ENCODE data around the gene PTPN7. TPM values are rescaled to one million over a fixed set of nuclear protein-coding genes. Genes with fewer than 3 reads are reported as not detected.

PTPN7 gene
- 1.3 TPM for total RNA-seq (ENCODE audit: unreplicated experiment)
- long read RNA-seq, partial matches to known transcripts = 0 of 1 reads
- long read RNA-seq, other reads (novel, unspliced or antisense) = 1 of 1 reads

DNA sequence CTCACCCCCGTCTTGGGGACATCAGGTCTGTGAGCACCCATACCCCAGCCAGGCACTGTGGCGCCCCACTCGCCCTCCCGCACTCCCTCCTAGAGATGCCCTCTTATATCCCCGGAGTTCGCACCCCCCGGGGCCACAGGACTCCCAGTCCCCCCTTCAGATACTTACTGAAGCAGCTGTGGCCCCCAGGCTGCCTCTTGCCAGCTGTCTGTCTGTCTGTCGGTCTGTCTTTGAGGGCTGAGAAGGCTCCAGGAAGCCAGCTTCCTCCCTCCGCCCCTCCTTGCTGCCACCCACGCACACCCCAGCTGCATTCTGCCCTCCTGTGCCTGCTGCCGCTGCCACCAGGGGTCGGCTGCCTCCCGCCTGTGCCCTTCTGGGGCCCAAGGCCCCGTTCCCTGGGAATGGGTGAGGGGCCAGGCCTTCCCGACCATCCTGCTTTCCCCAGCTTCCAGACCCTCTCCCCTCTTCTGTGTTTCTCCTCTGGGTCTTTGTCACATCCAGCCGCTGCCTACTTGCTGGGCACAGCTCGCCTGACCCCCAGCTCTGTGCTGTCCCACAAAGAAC, at the start of gene PTPN7:
PTPN7 (minus strand) TSS at position 226 of the 564 bp plus-strand sequence. CDS start 1,200 bp downstream, outside the sequence.
- Mint-ChIP-seq H3K9me3 (ENCODE audit: unreplicated experiment) (no peaks in the 10 kb centered on the region), H3K27me3 (ENCODE audit: unreplicated experiment) (peaks cover 7% of the 10 kb centered on the region), H3K4me3 (ENCODE audit: unreplicated experiment) (no peak within 1 kb of the TSS), H3K27ac (ENCODE audit: unreplicated experiment) (no peak within 1 kb of the TSS), H3K36me3 (ENCODE audit: low read depth, unreplicated experiment) (no peaks in the 10 kb centered on the region), H3K4me1 (ENCODE audit: unreplicated experiment) (peaks cover 21% of the 10 kb centered on the region)
- DNase-seq (ENCODE audit: low spot score) = no peak
- TF ChIP-seq, protein P1, sequence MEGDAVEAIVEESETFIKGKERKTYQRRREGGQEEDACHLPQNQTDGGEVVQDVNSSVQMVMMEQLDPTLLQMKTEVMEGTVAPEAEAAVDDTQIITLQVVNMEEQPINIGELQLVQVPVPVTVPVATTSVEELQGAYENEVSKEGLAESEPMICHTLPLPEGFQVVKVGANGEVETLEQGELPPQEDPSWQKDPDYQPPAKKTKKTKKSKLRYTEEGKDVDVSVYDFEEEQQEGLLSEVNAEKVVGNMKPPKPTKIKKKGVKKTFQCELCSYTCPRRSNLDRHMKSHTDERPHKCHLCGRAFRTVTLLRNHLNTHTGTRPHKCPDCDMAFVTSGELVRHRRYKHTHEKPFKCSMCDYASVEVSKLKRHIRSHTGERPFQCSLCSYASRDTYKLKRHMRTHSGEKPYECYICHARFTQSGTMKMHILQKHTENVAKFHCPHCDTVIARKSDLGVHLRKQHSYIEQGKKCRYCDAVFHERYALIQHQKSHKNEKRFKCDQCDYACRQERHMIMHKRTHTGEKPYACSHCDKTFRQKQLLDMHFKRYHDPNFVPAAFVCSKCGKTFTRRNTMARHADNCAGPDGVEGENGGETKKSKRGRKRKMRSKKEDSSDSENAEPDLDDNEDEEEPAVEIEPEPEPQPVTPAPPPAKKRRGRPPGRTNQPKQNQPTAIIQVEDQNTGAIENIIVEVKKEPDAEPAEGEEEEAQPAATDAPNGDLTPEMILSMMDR (IDR thresholded peaks at IDR 0.05; ENCODE audit: unreplicated experiment) = no peak

DNA sequence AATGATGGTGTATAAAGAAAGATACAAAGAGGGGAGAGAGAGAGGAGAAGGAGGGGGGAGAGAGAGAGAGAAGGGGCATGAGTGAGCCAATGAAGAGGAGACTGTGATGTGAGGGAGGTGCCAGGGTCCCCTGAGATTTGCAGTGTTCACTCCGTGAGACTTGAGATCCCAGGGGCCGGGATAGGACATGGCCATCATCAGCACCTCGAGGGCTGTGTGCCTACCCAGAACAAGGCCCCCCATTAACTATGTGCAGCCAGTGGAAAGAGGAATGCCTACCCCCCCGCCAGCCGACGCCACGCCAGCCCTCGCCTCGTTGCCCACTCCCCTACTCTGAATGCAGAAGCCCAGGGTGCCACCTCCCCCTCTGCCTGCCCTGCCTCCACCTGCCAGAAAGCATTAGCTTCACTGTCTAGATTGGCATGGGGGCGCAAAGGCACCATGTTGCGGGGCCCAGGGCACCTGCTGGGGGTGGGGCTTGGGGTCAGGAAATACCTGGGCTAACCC, 48.0 kb upstream of the PTPN7 start:
- Mint-ChIP-seq H3K27me3 (ENCODE audit: unreplicated experiment) (peaks cover 9% of the 10 kb centered on the region), H3K36me3 (ENCODE audit: low read depth, unreplicated experiment) (no peaks in the 10 kb centered on the region), H3K27ac (ENCODE audit: unreplicated experiment) (no peak overlapping the region), H3K4me3 (ENCODE audit: unreplicated experiment) (no peak overlapping the region), H3K4me1 (ENCODE audit: unreplicated experiment) (no peaks in the 10 kb centered on the region), H3K9me3 (ENCODE audit: unreplicated experiment) (no peaks in the 10 kb centered on the region)
- TF ChIP-seq, protein P1 (IDR thresholded peaks at IDR 0.05; ENCODE audit: unreplicated experiment) = no peak
- DNase-seq (ENCODE audit: low spot score) = no peak

DNA sequence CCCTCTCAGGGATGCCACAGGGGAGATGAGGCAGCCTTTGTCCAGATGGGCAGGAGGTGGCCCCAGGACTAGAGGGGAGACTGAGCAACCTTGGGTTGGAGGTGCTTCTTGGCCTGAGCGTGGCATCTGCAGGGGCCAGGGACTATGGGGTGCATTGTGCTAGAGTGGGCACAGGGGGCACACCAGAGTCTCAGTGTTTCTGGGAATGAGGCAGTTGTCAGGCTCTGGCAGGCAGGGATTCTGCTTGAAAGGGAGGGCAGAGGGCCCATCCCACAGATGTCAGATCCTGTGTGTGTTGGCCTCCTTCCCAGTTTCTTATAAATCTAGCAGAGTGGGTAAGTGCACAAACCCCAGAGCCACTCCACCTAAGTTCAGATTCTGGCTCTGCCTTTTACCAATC, 46.9 kb upstream of the PTPN7 start:
- Mint-ChIP-seq H3K4me3 (ENCODE audit: unreplicated experiment) (no peak overlapping the region), H3K36me3 (ENCODE audit: low read depth, unreplicated experiment) (no peaks in the 10 kb centered on the region), H3K27ac (ENCODE audit: unreplicated experiment) (no peak overlapping the region), H3K27me3 (ENCODE audit: unreplicated experiment) (peaks cover 6% of the 10 kb centered on the region), H3K9me3 (ENCODE audit: unreplicated experiment) (no peaks in the 10 kb centered on the region), H3K4me1 (ENCODE audit: unreplicated experiment) (no peaks in the 10 kb centered on the region)
- TF ChIP-seq, protein P1 (IDR thresholded peaks at IDR 0.05; ENCODE audit: unreplicated experiment) = peak; percentile 27
- no peak for DNase-seq (ENCODE audit: low spot score)

DNA sequence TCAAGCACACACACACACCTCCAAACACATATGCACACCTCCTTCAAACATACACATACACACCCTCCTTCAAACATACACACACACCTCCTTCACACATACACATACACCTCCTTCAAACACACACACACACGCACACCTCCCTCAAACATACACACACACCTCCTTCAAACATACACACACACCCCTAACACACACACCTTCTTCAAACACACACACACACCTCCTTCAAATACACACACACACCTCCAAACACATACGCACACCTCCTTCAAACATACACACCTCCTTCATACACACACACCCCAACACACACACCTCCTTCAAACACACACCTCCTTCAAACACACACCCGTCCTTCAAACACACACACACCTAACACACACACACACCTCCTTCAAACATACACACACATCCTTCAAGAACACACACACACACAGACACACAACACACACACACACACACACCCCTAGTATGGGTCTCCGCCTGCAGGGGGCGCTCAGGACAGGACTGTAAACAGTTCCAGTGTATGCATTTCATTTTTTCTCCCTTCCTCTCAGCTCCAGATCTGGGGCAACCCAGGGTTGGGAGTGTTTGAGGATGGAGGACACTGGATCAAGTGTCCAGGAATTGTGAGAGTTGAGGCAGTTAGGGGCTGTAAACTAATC, 45.3 kb upstream of the PTPN7 start:
- no peaks in the 10 kb centered on the region for H3K4me1 Mint-ChIP-seq (ENCODE audit: unreplicated experiment)
- H3K27ac Mint-ChIP-seq (ENCODE audit: unreplicated experiment) = no peak overlapping the region
- no peaks in the 10 kb centered on the region for H3K36me3 Mint-ChIP-seq (ENCODE audit: low read depth, unreplicated experiment)
- TF ChIP-seq, protein P1 (IDR thresholded peaks at IDR 0.05; ENCODE audit: unreplicated experiment) = no peak
- H3K27me3 Mint-ChIP-seq (ENCODE audit: unreplicated experiment) = peaks cover 6% of the 10 kb centered on the region
- H3K4me3 Mint-ChIP-seq (ENCODE audit: unreplicated experiment) = no peak overlapping the region
- no peaks in the 10 kb centered on the region for H3K9me3 Mint-ChIP-seq (ENCODE audit: unreplicated experiment)
- peak; percentile 45 for DNase-seq (ENCODE audit: low spot score)

- H3K4me3 Mint-ChIP-seq (ENCODE audit: unreplicated experiment) = no peak overlapping the region
- no peak for DNase-seq (ENCODE audit: low spot score)
- H3K9me3 Mint-ChIP-seq (ENCODE audit: unreplicated experiment) = no peaks in the 10 kb centered on the region
- H3K27ac Mint-ChIP-seq (ENCODE audit: unreplicated experiment) = no peak overlapping the region
- TF ChIP-seq, protein P1 (IDR thresholded peaks at IDR 0.05; ENCODE audit: unreplicated experiment) = no peak
- peaks cover 5% of the 10 kb centered on the region for H3K27me3 Mint-ChIP-seq (ENCODE audit: unreplicated experiment)
- no peaks in the 10 kb centered on the region for H3K36me3 Mint-ChIP-seq (ENCODE audit: low read depth, unreplicated experiment)
- H3K4me1 Mint-ChIP-seq (ENCODE audit: unreplicated experiment) = no peaks in the 10 kb centered on the region
These were observed 43.7 kb upstream of the PTPN7 start for GRCh38 chr1:202204065-202204464.
